Stomach (tissue), 4 donors: ENCODE results near the gene SMCP.

Experiments used
- CTCF ChIP-seq, 7 experiments: fragments of 450-650 bp in 4 of 7; fragments of 200-600 bp in 3 of 7; sonication (generic) in 3 of 7; IDR thresholded peaks; one replicate each; pipeline ENCODE4 v1.5.1; 2016 to 2019; ENCODE audit warnings: antibody characterized with exemption in 7 of 7, control low read depth in 2 of 7, mild to moderate bottlenecking in 1 of 7
- EP300 ChIP-seq: sonication (generic); formaldehyde crosslinking; IDR thresholded peaks from one replicate; pipeline ENCODE4 v1.6.1; 2017; ENCODE audit warnings: antibody characterized with exemption
- POLR2A ChIP-seq, 4 donors: fragments of 450-650 bp; IDR thresholded peaks; one replicate each; pipeline ENCODE4 v1.6.1; 2016; ENCODE audit warnings: antibody characterized with exemption in 4 of 4, control low read depth in 2 of 4, mild to moderate bottlenecking in 1 of 4, moderate library complexity in 1 of 4

DNA sequence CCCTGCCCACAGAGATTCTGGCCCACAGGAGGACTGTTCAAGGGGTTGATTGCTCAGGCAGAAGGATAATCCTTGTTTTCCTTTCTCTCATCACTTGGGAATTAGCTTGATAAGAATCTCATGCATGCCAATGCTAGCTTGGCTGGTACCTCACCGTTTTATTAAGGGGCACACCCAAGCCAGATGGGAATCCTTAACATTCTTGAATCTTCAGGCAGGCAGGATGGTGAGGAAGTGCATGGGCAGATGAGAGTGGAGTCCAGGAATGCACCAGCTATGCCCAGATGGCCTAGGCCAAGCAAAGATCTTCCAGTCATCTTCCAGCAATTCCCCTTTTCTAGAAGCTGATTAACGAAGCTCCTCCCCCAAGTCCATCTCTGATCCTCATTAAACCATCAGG lies 22.5 kb upstream of the SMCP start:
- TF ChIP-seq CTCF (IDR thresholded peaks at IDR 0.05) = no peak
- TF ChIP-seq POLR2A (IDR thresholded peaks at IDR 0.05) = no peak
- no peak for TF ChIP-seq EP300
